Hypothalamus (tissue), 51 donors: ENCODE results near the gene LRMDA.

ENCODE experiments used
- DNase-seq, 51 donors: peaks; one replicate each; lab custom pipeline; 2025; lab: John Stamatoyannopoulos, UW

Gene LRMDA

DNA sequence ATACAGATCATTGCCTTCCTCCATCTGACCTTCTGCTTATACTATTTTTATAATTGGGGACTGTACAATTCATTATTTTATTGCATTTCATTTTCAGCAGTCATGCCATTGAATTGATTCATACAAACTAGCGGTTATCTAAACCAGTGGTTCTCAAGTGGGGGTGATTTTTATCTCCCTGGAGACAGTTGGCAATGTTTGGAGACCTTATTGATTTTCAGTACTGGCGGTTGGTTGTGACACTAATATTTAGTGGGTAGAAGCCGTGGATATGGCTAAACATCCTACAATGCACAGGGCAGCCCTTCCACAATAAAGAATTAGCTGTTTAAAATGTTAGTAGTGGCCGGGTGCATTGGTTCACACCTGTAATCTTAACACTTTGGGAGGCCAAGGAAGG, 765.9 kb downstream of the LRMDA start:
- DNase-seq = no peak

DNA sequence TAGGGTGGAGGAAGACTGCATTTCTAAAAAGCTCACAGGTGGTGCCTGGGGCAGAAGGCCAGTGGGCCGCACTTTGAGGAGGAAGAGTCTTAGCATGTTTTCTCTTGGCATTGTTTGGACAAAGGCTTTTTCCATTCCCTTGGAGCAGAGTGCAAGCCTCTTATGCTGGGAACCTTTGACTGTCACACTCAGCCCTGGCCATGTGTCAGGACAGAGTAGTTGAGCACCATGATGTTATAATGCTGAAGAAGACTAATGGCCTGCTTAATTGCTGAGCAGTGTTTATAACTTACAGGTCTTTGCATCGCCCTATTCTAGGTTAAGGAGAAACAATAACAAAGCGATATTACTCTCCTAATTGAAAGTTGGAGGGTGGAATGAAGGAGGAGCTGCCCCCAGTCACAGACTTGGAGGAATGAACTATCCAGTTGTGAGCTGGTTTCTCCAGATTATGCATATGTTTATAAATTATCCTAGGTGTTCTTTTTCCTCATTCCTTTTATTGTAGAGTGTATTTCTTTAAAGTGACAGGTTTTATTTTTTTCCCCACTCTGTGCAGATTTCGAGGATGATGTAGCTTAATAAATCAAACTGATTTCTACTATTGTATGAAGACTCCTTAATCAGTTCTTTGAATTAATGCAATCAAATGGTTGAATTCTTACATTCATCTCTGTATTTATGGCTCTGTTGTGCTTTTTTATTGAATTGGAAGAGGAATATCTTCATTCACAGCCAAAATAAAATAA, 767.0 kb downstream of the LRMDA start:
- DNase-seq = no peak

DNA sequence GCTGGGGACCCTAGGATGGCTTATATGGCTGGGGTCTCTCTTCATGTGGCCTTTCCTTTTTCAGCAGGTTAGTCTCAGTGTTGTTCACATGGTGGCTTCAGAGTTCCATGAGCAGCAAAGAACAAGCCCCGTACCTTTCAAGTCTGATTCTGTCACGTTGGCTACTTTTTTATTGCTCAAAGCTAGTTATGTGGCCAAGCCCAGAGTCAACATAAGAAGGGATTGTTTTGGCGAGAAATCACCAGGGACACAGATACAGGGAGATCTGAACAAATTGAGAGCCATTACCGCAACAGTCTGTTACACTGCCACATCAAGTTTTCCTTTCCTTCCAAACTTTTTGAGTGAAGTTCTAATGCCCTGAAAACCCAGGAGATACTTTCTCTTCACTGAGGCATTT, 770.5 kb downstream of the LRMDA start:
- DNase-seq = no peak

DNA sequence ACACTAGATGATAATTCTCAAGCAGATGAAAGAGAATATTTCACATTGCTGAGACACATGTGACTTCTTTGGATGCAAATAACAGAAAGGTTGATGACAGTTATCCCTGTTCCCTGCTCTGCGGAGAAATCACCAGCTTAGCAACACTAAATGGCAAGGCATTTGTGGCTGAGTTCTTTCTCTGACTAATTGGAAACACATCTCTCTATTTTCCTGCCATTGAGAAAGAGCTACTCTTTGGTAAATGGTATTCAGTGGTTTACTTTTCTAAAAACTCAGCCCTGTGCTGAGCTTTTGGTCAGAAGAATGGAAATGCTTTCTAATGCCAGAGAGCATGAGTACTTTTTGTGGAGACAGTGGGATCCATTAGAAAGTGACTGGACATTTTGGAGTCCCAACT, 771.4 kb downstream of the LRMDA start:
- no peak for DNase-seq

DNA sequence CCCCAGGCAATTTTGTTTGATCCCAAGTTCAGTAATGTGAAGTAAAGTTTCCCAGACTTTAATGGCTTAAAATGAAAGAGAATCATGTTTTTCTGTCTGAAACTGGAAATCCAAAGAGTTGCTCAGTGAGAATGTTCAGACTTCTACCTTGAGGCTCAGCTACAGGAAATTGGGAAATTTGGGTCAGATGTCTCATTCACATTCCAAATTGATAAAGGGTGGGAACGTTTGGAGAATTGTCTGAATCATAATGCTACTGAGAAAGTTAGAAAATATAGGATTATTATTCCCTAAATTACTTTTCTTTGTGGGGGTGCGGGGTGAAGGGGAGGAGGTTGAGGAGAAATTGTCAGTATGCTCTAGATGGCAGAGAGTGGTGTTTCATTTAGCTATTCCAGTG, 773.9 kb downstream of the LRMDA start:
- DNase-seq = no peak

DNA sequence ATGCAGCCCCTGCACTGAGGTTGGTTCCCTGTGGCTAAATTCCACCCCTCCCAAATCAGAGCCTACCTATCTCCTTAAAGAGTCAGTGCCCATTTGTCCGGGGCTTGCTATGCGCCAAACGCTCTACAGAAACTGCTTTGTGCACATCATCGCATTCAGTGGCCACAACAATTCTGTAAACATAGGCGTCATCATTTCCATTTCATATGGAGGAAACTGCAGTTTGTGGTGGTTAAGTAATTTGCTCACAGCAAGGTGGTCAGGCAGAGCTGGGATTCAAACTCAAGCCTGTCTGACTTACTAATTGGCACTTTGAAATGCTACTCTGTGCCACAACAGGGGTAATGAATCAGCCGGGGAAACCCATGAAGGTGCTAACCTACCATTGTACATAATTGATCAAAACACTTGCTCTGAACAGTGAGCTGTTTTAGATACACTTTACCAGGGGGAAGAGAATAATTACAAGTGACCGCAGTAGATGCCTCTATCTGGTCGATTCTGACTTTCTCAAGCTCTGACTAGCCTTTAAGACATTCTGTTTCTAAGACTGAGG, 775.5 kb downstream of the LRMDA start:
- no peak for DNase-seq

DNA sequence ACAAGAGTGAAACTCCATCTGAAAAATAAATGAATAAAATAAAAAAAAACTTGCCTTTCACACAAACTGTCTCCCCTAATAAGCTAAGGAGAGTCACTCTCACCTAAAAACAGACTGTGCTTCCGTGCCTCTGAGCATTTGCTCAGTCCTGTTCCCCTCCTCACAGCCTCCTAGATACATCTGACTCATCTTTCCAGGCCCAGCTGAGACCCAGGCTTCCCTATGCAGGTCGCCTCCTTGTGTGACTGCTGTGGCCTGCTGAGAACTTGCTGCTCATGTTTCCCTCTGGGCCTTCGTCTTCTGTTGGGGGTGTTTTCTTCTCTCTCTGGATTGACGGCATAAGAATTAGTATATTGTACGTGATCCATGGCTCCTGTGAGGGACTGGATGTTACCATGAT, 777.7 kb downstream of the LRMDA start:
- DNase-seq = no peak

DNA sequence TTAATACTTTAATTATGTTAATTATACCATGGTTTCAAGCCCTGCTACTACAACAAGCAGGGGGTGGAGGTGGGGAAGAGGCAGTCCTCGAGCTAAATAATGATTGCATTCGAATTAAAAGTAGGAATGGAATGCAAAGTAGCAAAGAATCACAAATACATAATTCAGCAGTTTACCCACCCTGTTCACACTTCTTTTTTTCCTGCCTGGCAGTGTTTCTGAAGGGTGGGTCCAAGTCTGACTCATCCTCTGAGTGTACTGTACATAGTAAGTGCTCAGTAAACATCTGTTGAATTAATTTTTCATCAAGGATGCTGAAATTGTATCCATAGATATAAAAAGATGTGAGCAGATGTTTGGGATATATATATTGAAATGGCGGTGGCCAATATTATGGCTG, 778.8 kb downstream of the LRMDA start:
- DNase-seq = no peak

DNA sequence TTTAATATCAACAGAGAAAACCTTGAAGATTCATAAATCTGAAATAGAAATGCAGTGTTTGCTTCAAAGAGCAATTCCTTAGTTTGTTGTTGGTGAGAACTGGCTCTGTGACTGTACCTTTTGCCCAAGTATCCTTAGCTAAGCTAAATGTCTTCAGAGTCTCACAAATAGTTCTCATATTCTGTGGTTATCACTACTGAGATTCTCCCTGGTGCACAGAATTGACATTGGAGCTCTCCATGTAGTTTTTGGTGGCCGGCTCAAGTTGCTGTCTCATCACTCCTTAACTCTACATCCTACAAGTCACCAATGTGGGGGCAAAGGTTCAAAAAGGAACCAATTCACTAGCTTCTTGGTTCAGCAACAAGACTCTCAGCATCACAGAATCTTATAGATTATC, 780.3 kb downstream of the LRMDA start:
- DNase-seq = no peak

DNA sequence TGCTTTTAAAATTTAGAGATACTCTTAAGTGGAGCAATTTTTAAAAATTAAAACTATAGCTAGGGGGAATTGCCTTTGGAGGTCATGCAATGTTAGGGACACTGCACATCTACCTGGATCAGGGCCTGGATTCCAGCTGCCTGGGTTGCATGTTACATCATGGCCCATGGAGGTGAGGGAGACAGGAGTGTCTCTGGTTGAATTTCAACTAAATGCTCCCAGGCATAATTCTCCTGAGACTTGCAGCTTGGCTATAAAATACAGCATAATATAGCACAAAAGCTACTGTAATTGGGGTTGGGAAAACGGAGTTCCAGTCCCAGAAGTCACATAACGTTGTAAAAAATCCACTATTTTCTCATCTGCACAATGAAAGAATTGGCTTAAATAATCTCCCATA, 782.5 kb downstream of the LRMDA start:
- DNase-seq = no peak

DNA sequence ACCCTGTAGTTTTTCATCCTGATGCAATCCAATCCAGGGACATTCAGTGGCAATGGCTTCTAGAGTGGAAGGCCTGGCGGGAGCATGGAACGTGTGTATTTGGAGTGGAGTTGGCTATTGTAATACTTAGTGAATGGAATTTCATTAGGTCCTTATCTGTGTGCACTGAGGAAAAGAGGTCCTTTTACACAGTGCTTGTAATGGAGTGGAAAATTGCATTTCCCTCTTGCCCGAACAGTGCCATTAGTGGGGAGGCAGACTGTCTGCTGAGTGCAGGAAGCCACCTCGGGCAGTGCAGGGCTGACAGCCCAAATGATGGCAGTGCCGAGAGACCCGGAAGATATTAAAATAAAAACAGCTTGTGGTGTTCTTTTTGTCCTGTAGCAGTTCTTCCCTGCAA, 786.6 kb downstream of the LRMDA start:
- DNase-seq = no peak

DNA sequence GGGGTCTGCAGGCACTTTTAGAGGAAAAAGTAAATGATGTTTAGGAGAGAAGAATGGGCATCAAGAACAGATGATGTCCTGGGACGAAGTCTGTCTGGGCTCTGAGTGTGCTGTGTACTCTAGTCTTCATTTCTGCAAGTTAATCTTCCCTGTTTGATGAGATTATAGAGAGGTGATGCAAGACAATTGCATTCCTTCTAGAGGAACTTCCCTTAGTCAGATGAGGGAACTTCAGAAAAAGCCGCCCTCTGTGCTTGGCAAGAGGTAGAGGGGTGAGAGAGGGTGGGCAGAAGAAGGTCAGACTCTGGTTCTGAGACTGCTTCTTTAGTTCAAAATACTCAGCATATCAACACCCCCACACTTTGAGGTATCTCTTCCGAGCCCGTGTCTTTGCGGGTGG, 797.9 kb downstream of the LRMDA start:
- no peak for DNase-seq

DNA sequence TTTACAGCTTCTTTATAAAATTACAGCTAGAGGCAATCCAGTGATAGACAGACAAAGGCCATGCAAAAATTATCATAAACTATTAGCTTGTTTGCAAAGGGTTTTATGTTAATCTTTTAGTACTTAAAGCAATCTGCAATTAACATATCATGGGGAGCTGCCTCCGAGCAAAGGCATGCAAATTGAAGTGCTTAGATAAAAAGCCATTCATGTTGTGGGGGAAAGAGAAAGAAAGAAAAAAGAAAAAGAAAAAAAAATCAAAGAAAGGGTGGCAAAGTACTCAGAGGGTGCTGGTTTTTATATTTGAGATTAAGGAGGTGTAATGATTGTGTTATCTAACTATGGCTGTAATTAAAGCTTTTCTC, 799.5 kb downstream of the LRMDA start:
- no peak for DNase-seq

DNA sequence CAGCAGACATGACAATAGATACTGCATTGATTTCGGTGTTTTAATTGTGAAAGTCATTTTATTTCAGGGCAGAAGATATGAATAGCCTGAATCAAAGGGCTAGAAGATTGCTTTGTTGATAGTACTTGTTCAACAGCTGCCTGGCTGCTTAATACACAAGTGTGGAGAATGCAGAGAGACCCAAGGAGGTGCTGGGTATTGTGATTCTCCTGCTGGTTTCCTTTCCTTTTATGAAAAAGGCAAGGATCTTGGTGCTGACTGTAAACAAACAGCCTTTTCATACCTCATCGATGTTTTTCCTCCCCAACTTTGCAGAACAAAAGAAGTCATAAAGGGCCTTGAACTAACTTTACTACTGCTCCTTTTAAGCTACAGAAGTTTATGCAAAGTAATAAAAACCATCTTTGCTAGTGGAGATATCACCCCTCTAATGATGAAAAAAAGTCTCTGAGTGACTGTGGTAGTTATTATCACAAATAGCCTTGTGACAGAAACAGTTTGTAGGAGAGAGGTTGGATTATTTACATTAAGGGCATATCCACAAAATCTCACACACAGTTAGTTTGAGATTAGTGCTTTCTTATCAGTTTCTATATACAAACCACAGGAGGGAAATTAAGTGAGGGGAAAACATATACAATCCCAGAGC, 800.0 kb downstream of the LRMDA start:
- DNase-seq = peak in 1 of 51 donors; percentile 8

DNA sequence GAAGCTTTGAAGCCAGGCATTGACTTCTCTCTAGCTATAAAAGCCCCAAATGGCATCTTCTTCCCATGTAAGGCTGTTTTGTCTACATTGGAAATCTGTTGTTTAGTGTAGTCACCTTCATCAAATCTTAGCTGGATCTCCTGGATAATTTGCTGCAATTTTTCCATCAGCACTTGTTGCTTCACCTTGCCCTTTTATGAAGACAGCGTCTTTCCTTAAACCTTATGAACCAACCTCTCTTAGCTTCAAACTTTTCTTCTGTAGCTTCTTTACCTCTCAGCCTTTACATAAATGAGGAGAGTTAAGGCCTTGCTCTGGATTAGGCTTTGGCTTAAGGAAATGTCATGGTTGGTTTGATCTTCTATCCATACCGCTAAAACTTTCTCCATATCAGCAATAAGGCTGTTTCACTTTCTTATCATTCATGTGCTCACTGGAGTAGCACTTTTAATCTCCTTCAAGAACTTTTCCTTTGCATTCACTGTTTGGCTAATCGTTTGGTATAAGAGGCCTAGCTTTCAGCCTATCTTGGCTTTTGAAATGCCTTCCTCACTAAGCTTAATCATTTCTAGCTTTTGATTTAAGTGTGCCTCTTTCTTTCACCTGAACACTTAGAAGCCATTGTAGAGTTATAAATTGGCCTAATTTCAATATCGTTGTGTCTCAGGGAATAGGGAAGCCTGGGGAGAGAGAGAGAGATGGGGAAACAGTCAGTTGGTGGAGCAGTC, 803.2 kb downstream of the LRMDA start:
- DNase-seq = no peak

DNA sequence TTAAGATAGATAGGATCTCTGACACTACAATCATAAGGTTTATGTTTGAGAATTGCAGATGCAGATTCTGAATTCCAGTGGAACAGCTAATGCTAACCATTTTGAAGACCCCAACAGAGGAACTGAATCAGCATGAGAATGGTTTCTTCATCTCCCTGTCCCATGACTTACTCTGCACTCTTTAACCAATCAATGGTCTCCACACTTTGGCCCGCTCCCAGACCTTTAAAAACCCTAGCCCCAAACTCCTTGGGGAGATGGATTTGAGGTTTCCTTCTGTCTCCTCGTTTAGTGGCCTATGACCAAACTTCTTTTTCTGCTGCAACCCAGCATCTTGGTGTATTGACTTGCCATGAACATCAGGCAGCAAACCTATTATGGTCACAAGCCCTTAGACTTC, 804.9 kb downstream of the LRMDA start:
- no peak for DNase-seq

DNA sequence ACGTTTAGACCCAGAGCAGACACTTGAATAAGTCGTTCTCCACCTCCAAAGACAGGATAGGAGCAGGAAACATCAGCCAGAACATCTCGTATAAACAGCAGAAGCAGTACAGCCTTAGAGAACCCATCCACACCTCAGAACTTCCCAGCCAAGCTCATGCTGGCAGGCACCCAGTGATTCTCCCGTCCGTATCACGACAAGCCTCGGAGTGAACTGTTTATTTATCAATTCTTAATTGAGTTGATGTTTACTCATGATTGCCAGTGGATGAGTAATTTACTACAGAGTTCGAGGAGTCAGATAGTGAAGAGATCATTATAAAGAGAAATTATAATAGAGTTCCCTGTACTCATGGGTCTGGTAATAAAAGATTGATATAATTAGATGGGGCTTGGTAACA, 811.5 kb downstream of the LRMDA start:
- DNase-seq = no peak

DNA sequence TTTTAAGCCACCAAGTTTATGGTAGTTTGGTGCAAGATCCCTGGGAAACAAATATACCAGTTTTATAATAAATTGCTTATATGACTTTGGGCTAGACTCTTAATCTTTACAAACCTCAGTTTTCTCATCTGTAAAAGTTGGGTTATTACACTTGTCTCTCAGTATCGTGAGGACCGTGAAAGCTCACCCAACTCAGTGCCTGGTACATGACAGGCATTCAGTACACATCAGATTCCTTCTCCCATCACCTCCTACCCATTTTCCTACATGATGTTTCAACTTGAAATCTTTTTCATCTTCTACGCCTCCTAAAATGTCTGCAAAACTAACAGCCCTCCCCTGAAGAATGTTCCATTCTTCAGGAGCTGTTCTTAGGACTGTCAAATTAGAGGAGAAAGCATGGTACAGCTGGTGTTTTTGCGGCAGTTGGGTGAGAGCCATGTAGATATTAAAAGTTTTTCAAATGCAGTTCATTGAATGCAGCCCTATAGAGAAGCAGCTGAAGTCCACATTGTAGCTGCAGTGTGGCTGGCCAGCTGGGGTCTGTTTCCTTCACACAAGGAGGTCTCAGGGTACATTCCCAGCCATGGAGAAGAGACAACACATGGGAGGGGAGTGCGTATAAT, 812.8 kb downstream of the LRMDA start:
- peak in 1 of 51 donors; percentile 25 for DNase-seq

DNA sequence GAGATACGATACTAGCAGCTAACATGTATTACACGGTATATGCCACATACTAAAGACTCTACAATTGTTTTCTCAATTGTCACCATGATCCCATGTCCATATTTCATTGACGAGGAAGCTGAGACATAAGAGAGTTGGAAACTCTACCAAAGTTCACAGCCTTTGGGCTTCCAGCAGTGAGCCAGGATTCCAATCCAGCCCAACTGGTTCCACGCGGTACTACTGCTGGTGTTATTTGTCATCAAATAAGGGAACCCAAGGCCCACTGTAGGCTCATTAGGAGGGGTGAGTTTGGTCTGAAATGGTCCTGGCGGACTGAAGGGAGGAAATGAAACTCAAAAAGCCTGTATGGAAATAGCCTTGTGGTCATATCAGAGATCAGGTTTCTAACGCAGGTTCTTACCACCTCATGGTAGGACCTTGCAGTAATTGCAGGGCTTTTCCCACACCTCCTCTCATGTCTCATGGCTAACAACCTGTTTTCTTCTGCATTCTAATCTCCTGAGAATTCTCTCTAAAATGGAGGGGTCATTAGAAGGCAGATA, 814.6 kb downstream of the LRMDA start:
- DNase-seq = no peak

DNA sequence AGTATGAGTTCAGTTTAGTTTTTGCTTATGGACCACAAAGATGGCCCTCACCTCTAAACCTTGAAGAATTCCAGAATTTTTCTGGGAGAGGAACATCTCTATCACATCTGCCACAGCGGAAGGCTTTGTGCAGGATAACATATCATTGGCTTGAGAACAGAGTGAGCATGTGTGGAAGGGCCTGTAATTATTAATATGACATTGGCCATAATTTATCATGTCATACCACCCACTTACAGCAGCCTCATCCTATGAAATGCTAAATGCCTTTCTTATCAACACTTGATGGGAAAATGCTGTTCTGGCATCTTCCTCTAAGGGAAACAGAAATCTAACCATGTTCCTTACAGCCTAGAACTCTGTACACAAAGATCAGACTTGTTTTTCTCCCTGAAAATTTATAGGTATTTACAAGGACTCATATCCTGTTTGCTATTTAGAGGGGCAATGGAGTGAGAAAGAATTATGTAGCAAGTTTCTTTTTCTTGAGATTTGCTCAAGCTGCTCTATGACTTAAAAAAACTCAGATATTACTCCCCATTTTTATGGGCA, 817.3 kb downstream of the LRMDA start:
- no peak for DNase-seq
